Measurements from ENCODE around the gene MYO5C.
A peak's percentile ranks its signal among the peaks of the same experiment; 100 is the strongest.

Gene MYO5C

DNA sequence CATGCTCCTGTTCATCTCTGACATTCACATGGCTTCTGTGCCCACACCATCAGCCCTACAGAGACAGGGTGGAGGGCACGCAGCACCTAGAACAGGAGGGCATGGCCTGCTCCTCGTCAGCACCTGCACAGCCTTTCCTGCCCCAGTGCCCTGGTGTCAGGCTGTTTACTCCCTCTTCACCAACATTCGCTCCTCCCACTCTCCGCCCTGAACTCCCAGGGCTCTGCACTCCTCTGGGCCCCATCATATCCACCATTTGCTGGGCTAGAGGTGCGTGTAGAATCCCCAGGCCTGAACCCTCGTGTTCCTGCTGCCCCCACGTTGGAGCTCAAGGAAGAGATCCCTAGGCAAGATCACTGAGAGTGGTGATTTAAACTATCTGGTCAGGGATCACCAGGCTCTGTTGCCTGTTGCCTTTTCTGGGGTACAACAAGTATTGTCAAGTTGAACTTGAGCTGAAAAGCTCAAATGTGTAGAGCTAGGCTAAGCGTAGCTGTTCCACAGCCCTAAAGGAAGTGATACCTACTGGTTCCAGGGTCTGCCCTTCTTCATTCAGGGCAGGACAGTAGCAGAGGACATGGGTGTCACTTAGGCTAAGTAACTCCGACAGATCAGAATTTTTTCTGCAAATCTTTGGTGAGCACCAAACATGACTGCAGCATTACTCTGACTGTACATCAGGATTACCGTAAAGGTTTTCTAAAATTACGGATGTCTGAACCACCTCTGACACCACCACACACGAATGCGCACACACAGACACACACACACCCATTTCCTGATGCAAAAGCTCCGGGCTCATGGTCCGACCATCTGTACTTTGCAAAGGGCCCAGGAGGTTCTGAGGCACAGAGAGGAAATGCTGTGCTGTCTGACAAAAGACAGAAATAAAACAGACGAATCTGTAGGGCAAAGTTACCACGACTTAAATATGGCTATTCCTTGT is 60.7 kb downstream of the MYO5C start:
- Mint-ChIP-seq H3K36me3 (ENCODE audit: low read depth) (no peaks in the 10 kb centered on the region), H3K27me3 (ENCODE audit: low read depth, poor library complexity) (peaks cover 3% of the 10 kb centered on the region), H3K9me3 (no peaks in the 10 kb centered on the region), H3K4me3 (no peak overlapping the region), H3K4me1 (no peaks in the 10 kb centered on the region), H3K27ac (no peak overlapping the region)
- TF ChIP-seq, protein P1, sequence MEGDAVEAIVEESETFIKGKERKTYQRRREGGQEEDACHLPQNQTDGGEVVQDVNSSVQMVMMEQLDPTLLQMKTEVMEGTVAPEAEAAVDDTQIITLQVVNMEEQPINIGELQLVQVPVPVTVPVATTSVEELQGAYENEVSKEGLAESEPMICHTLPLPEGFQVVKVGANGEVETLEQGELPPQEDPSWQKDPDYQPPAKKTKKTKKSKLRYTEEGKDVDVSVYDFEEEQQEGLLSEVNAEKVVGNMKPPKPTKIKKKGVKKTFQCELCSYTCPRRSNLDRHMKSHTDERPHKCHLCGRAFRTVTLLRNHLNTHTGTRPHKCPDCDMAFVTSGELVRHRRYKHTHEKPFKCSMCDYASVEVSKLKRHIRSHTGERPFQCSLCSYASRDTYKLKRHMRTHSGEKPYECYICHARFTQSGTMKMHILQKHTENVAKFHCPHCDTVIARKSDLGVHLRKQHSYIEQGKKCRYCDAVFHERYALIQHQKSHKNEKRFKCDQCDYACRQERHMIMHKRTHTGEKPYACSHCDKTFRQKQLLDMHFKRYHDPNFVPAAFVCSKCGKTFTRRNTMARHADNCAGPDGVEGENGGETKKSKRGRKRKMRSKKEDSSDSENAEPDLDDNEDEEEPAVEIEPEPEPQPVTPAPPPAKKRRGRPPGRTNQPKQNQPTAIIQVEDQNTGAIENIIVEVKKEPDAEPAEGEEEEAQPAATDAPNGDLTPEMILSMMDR (IDR thresholded peaks at IDR 0.05) = no peak
- DNase-seq = no peak

DNA sequence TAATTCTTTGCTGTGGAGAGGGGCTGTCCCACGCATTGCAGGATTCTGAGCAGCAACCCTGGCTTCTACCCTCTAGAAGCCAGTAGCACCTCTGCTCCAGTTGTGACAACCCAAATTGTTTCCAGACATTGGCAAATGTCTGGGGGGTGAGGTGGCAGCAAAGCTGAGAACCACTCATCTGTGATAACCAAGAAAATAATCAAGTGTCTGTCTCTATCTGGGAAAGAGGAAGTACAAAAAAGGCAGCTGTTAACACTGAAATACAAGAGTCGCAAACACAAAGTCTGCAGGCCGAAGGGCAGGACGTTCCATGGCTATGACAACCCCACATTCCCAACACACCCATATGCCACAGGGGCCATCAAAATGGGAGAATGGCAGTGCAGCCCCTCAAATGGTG is 62.2 kb downstream of the MYO5C start:
- no peak for DNase-seq
- H3K36me3 Mint-ChIP-seq (ENCODE audit: low read depth) = no peaks in the 10 kb centered on the region
- H3K4me3 Mint-ChIP-seq = no peak overlapping the region
- TF ChIP-seq, protein P1 (IDR thresholded peaks at IDR 0.05) = no peak
- no peaks in the 10 kb centered on the region for H3K4me1 Mint-ChIP-seq
- H3K27me3 Mint-ChIP-seq (ENCODE audit: low read depth, poor library complexity) = peaks cover 3% of the 10 kb centered on the region
- no peaks in the 10 kb centered on the region for H3K9me3 Mint-ChIP-seq
- no peak overlapping the region for H3K27ac Mint-ChIP-seq

DNA sequence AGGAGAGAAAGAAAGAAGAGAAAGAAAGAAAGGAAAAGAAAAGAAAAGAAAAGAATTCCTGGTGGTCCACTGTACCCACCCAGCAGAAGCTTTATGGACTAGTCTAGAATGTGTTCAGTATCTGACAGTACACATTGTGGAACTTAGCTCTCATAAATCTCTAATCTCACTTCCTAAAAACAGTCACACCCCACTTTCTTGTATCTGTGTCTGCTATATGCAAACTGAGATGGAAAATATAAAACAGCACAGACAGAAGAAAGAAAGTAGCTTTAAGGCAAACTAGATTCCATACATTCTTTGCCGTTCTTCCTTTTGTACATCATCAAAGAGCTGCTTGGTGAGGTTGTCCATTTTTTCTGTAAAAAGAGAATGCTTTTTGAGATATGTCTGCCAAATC is 63.3 kb downstream of the MYO5C start:
- TF ChIP-seq, protein P1 (IDR thresholded peaks at IDR 0.05) = no peak
- Mint-ChIP-seq H3K36me3 (ENCODE audit: low read depth) (no peaks in the 10 kb centered on the region), H3K4me3 (no peak overlapping the region), H3K9me3 (no peaks in the 10 kb centered on the region), H3K4me1 (no peaks in the 10 kb centered on the region), H3K27me3 (ENCODE audit: low read depth, poor library complexity) (peaks cover 3% of the 10 kb centered on the region), H3K27ac (no peak overlapping the region)
- no peak for DNase-seq

DNA sequence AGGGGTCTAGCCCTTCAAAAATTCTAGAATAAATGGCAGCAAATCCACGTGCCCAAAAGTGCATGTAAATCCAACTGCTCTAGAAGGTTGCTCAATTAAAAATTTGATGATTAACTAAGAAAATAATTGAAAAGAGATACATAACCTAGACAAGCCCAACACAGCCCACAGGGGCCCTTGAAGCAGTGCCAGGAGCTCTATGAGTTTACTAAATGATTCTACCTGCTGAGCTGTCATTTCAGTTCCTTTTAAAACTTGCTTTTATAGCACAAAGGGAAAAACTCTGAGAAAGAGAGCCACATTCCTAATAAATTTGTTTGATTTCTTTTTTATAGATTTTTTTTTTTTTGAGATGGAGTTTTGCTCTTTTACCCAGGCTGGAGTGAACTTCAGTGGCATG is 65.5 kb downstream of the MYO5C start:
- TF ChIP-seq, protein P1 (IDR thresholded peaks at IDR 0.05) = no peak
- Mint-ChIP-seq H3K4me3 (no peak overlapping the region), H3K27me3 (ENCODE audit: low read depth, poor library complexity) (peaks cover 3% of the 10 kb centered on the region), H3K4me1 (no peaks in the 10 kb centered on the region), H3K36me3 (ENCODE audit: low read depth) (no peaks in the 10 kb centered on the region), H3K9me3 (no peaks in the 10 kb centered on the region), H3K27ac (no peak overlapping the region)
- DNase-seq = no peak

DNA sequence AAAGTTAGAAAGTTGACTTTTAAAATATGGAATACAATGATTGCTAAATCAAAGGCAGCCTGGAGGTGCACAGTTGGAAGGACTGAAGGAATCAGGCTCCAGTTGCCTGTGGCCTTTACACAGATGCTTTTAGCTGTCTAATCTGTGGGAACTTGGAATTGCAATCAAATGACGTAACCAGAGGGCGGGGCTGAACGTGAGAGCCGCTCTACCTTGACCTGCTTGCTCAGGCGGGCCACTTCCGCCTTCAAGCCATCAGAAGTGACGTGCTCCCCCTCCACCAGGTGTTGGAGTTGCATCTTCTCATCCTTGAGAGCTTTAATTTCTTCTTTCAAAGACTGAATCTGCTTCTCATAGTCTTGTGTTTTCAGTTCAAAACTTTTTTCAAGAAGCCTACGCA is 66.7 kb downstream of the MYO5C start:
- H3K4me3 Mint-ChIP-seq = no peak overlapping the region
- no peaks in the 10 kb centered on the region for H3K4me1 Mint-ChIP-seq
- H3K27me3 Mint-ChIP-seq (ENCODE audit: low read depth, poor library complexity) = peaks cover 3% of the 10 kb centered on the region
- H3K27ac Mint-ChIP-seq = no peak overlapping the region
- DNase-seq = peak; percentile 34
- no peaks in the 10 kb centered on the region for H3K9me3 Mint-ChIP-seq
- H3K36me3 Mint-ChIP-seq (ENCODE audit: low read depth) = peaks cover 5% of the 10 kb centered on the region
- TF ChIP-seq, protein P1 (IDR thresholded peaks at IDR 0.05) = no peak

DNA sequence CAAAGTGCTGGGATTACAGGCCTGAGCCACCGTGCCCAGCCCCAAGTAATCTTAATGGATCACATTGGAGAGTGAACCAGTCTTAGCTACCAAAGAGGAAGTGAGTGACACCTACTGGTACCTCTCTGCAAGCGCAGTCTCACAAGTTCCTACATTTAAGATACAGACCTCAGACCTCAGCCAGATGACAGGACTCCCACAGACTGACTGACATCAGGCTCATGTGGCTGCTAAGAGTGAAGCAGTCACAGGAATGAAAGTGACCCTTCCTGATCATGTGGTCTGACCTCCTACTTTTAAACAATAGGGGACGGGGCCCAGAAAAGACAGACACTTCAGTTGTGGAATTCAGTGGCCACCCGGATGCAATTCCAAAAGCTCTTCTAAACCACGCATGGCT is 68.1 kb downstream of the MYO5C start:
- Mint-ChIP-seq H3K4me3 (no peak overlapping the region), H3K27ac (no peak overlapping the region)
- DNase-seq = peak; percentile 65

More for the DNA sequence above, 68.1 kb downstream of the MYO5C start:
- TF ChIP-seq, protein P1 (IDR thresholded peaks at IDR 0.05) = peak; percentile 67
- H3K36me3 Mint-ChIP-seq (ENCODE audit: low read depth) = peaks cover 7% of the 10 kb centered on the region
- no peaks in the 10 kb centered on the region for H3K27me3 Mint-ChIP-seq (ENCODE audit: low read depth, poor library complexity)
- H3K4me1 Mint-ChIP-seq = peaks cover 2% of the 10 kb centered on the region
- H3K9me3 Mint-ChIP-seq = no peaks in the 10 kb centered on the region

All from nephron progenitor cell (in vitro differentiated cells).